Gastrocnemius medialis (tissue), 4 donors: ENCODE data around the gene IL18R1.

ENCODE experiments used
- POLR2A ChIP-seq, 2 donors: fragments of 450-650 bp; IDR thresholded peaks; one replicate each; pipeline ENCODE4 v1.6.1; 2017; ENCODE audit warnings: antibody characterized with exemption in 2 of 2, mild to moderate bottlenecking in 2 of 2, moderate library complexity in 2 of 2
- TF ChIP-seq, protein P1 (sequence below), 5 experiments: fragments of 450-650 bp in 3 of 5; fragments of 200-600 bp in 2 of 5; sonication (generic) in 2 of 5; IDR thresholded peaks in 4 of 5; conservative IDR thresholded peaks in 1 of 5; 1 replicate in 4 of 5; 2 replicates in 1 of 5; pipeline ENCODE4 v1.5.1; 2016 to 2019; ENCODE audit warnings: antibody characterized with exemption in 5 of 5, mild to moderate bottlenecking in 3 of 5, moderate library complexity in 3 of 5

DNA sequence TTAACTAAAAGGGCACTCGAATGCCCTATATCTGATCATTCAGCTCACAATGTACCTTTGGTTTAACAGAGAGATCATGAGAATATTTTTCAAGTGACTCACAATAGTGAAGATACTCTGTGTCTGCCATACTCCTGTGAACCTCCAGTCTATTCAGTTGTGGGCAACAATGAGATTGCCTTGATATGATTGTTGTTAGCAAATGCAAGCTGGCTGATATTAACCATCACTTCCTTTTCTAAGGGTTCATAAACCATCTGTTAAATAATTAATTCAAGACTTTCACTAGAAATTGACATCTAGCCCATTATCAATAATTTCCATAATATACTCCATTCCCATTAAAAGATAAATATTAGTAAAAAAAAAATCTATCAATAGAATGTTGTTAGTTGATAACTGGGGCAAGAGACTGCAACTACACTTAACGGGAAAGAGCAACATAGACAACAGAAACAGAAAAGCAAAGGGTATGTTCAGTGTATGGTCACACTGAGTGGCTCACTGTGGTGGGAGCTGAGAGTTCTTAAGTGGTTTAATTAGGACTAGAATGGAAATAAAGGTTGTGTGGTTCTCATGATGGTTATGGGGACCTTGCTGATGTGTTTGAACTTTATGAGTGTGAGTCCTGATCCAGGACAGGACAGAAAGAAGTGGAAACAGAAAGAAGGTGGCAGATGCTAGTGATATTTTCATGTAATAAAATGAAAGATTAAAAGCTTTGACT lies 79.2 kb downstream of the IL18R1 start:
- TF ChIP-seq, protein P1, sequence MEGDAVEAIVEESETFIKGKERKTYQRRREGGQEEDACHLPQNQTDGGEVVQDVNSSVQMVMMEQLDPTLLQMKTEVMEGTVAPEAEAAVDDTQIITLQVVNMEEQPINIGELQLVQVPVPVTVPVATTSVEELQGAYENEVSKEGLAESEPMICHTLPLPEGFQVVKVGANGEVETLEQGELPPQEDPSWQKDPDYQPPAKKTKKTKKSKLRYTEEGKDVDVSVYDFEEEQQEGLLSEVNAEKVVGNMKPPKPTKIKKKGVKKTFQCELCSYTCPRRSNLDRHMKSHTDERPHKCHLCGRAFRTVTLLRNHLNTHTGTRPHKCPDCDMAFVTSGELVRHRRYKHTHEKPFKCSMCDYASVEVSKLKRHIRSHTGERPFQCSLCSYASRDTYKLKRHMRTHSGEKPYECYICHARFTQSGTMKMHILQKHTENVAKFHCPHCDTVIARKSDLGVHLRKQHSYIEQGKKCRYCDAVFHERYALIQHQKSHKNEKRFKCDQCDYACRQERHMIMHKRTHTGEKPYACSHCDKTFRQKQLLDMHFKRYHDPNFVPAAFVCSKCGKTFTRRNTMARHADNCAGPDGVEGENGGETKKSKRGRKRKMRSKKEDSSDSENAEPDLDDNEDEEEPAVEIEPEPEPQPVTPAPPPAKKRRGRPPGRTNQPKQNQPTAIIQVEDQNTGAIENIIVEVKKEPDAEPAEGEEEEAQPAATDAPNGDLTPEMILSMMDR (IDR thresholded peaks at IDR 0.05 in 4 of 5, conservative IDR thresholded peaks at IDR 0.05 in 1 of 5) = no peak
- TF ChIP-seq POLR2A (IDR thresholded peaks at IDR 0.05) = no peak
